GM12878 (cell line): ENCODE results near the gene C19orf67. TPM values are rescaled to one million over a fixed set of nuclear protein-coding genes. Genes with fewer than 3 reads are reported as not detected.

Experiments used
- BCL11A ChIP-seq: IDR thresholded peaks from 2 replicates; pipeline ENCODE4 v1.6.1; 2011; ENCODE audit warnings: low read depth, low read length
- CHD2 ChIP-seq: IDR thresholded peaks from 2 replicates; pipeline ENCODE4 v1.6.1; 2011; ENCODE audit warnings: low read depth, low read length, improper control_type of control experiment, borderline replicate concordance
- CTCF ChIP-seq, 3 experiments: IDR thresholded peaks in 2 of 3; conservative IDR thresholded peaks in 1 of 3; 2 replicates each; pipeline ENCODE4 v1.5.1; 2011; ENCODE audit warnings: low read depth in 3 of 3, low read length in 3 of 3, mild to moderate bottlenecking in 3 of 3, control low read depth in 2 of 3, moderate library complexity in 2 of 3, inconsistent platforms in 1 of 3, mixed read lengths in 1 of 3; ENCODE audit not compliant: control insufficient read depth in 2 of 3, insufficient read depth in 1 of 3; ENCODE audit errors: extremely low read depth in 1 of 3
- IRF4 ChIP-seq: IDR thresholded peaks from 2 replicates; pipeline ENCODE4 v1.6.1; 2011; ENCODE audit warnings: low read depth, low read length
- JUNB ChIP-seq: IDR thresholded peaks from 2 replicates; pipeline ENCODE4 v1.6.1; 2016; ENCODE audit warnings: antibody characterized with exemption, mild to moderate bottlenecking
- NFYA ChIP-seq: IDR thresholded peaks from 2 replicates; pipeline ENCODE4 v1.6.1; 2011; ENCODE audit warnings: low read depth, mild to moderate bottlenecking, low read length, improper control_type of control experiment, borderline replicate concordance
- PRDM15 ChIP-seq: fragments of 450-650 bp; formaldehyde crosslinking; IDR thresholded peaks from 2 replicates; pipeline ENCODE4 v1.4.0; 2020; ENCODE audit warnings: mild to moderate bottlenecking, moderate library complexity
- RB1 ChIP-seq: fragments of 450-650 bp; formaldehyde crosslinking; IDR thresholded peaks from 2 replicates; pipeline ENCODE4 v1.6.1; 2017; ENCODE audit warnings: mild to moderate bottlenecking, borderline replicate concordance
- RCOR1 ChIP-seq: conservative IDR thresholded peaks from 2 replicates; pipeline ENCODE4 v1.6.1; 2012; ENCODE audit warnings: low read depth, low read length, improper control_type of control experiment
- RELA ChIP-seq: fragments of 450-650 bp; IDR thresholded peaks from 2 replicates; pipeline ENCODE4 v1.8.0; 2014; ENCODE audit warnings: borderline replicate concordance; ENCODE audit not compliant: partially characterized antibody
- SKIL ChIP-seq: fragments of 450-650 bp; IDR thresholded peaks from 2 replicates; pipeline ENCODE4 v1.6.1; 2017; ENCODE audit warnings: mild to moderate bottlenecking, low read depth, inconsistent platforms; ENCODE audit not compliant: poor library complexity, severe bottlenecking
- SREBF2 ChIP-seq: IDR thresholded peaks from 2 replicates; pipeline ENCODE4 v1.6.1; 2012; ENCODE audit warnings: mild to moderate bottlenecking, low read length
- TCF3 ChIP-seq: IDR thresholded peaks from 2 replicates; pipeline ENCODE4 v1.6.1; 2012; ENCODE audit warnings: low read depth, mild to moderate bottlenecking, low read length, borderline replicate concordance; ENCODE audit not compliant: insufficient read depth
- ZNF207 ChIP-seq: fragments of 450-650 bp; IDR thresholded peaks from 2 replicates; pipeline ENCODE4 v1.6.1; 2014; ENCODE audit warnings: antibody characterized with exemption, mild to moderate bottlenecking, borderline replicate concordance
- ZNF24 ChIP-seq: fragments of 450-650 bp; IDR thresholded peaks from 2 replicates; pipeline ENCODE4 v1.6.1; 2017; ENCODE audit warnings: antibody characterized with exemption, mild to moderate bottlenecking
- ZNF384 ChIP-seq: IDR thresholded peaks from 2 replicates; pipeline ENCODE4 v1.6.1; 2012; ENCODE audit warnings: low read depth, mild to moderate bottlenecking, low read length, improper control_type of control experiment, borderline replicate concordance
- ZSCAN29 ChIP-seq: fragments of 450-650 bp; IDR thresholded peaks from 2 replicates; pipeline ENCODE4 v1.6.1; 2017; ENCODE audit warnings: mild to moderate bottlenecking, moderate library complexity
- ZZZ3 ChIP-seq: IDR thresholded peaks from 2 replicates; pipeline ENCODE4 v1.6.1; 2011; ENCODE audit warnings: low read depth; ENCODE audit not compliant: control insufficient read depth, insufficient read length
- polyA plus RNA-seq, 11 experiments: library from polyadenylated mRNA; depleted of rRNA in 4 of 11; unstranded in 6 of 11; stranded (reverse) in 5 of 11; fragments of >200 nt; fragmentation: Nextera tagmentation in 4 of 11; fragmentation: Illumina TruSeq in 1 of 11; extraction: Ambion mirVana in 4 of 11; extraction: Trizol in 1 of 11; gene quantifications; 1 replicate in 1 of 11; 2 replicates in 10 of 11; pipeline versions ENCODE4 v1.2.1 to v1.2.3, GENCODE V29; 2011 to 2016; ENCODE audit warnings: inconsistent platforms in 2 of 11, missing spikeins in 2 of 11, low read depth in 1 of 11
- total RNA-seq, 4 experiments: library from RNA; depleted of rRNA in 3 of 4; stranded (reverse); fragments of >200 nt in 3 of 4; fragmentation: Illumina TruSeq in 1 of 4; extraction: Trizol in 1 of 4; gene quantifications; 2 replicates each; pipeline versions ENCODE4 v1.2.1 to v1.2.3, GENCODE V29; 2013 to 2021
- TF ChIP-seq, protein P1 (sequence below): IDR thresholded peaks from 2 replicates; pipeline ENCODE4 v1.6.1; 2011; ENCODE audit warnings: low read depth, low read length, improper control_type of control experiment, borderline replicate concordance

The C19orf67 gene
- total and polyA plus RNA-seq, 10 of the 15 experiments (the other 5 are each of a cell fraction or from before 2014, with no cell fraction given), result 0.14 TPM; not detected in 9

GRCh38 chr19:14031719-14032480 is 53.7 kb downstream of the C19orf67 start, which contains the start of gene IL27RA (continued):
- TF ChIP-seq ZZZ3, result no peak
- no peak for TF ChIP-seq RCOR1
- no peak for TF ChIP-seq ZNF207
- no peak for TF ChIP-seq SREBF2
- no peak for TF ChIP-seq ZSCAN29
- peak; percentile 2; the same call in 1 of the 2 replicates for TF ChIP-seq BCL11A
- TF ChIP-seq IRF4, result no peak
- TF ChIP-seq, protein P1, sequence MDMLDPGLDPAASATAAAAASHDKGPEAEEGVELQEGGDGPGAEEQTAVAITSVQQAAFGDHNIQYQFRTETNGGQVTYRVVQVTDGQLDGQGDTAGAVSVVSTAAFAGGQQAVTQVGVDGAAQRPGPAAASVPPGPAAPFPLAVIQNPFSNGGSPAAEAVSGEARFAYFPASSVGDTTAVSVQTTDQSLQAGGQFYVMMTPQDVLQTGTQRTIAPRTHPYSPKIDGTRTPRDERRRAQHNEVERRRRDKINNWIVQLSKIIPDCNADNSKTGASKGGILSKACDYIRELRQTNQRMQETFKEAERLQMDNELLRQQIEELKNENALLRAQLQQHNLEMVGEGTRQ, result no peak
- no peak for TF ChIP-seq RB1
- TF ChIP-seq ZNF24, result no peak
- no peak for TF ChIP-seq CHD2
- TF ChIP-seq TCF3, result no peak
- no peak for TF ChIP-seq JUNB
- peak; percentile 32 for TF ChIP-seq RELA
- peak; percentile 71 for TF ChIP-seq SKIL
- no peak for TF ChIP-seq NFYA
- no peak for TF ChIP-seq ZNF384
- TF ChIP-seq CTCF (IDR thresholded peaks at IDR 0.05 in 2 of 3, conservative IDR thresholded peaks at IDR 0.05 in 1 of 3; ENCODE audit: control insufficient read depth in 2 of 3, extremely low read depth in 1 of 3, insufficient read depth in 1 of 3, low read depth in 3 of 3, low read length in 3 of 3), result peak; percentile 80 to 92 (median 84)
- no peak for TF ChIP-seq PRDM15 (CRISPR knock-in tag)
